IMR-90 (cell line): ENCODE measurements around the gene RORC. TPM values are rescaled to one million over a fixed set of nuclear protein-coding genes. Genes with fewer than 3 reads are reported as not detected.

Source experiments
- ATAC-seq: fragments of 200-7000 bp; cut with Tn5 transposase; 2 replicates; pipeline ENCODE4 v1.9.1; 2020; ENCODE audit warnings: low read depth, mild to moderate bottlenecking, moderate library complexity
- BruUV-seq: library from RNA; stranded (reverse); fragments of 400-500 nt; replicated peaks from 2 replicates; lab custom pipeline; 2021; lab: Mats Ljungman, UMichigan
- CTCF ChIA-PET: fragments of 300-600 bp; formaldehyde crosslinking; extraction: SDS; loops from one replicate; lab custom pipeline; 2021; ENCODE audit warnings: antibody characterized with exemption; lab: Yijun Ruan, JAX
- POLR2A ChIA-PET: fragments of 300-600 bp; sonication (Branson Sonifier 250); formaldehyde crosslinking; loops from one replicate; lab custom pipeline; 2022; ENCODE audit warnings: antibody characterized with exemption; ENCODE audit not compliant: unreplicated experiment; lab: Charles Lee
- DNase-seq: peaks from one replicate; pipeline ENCODE4 v3.0.0; 2013
- H2AFZ ChIP-seq: replicated peaks from 2 replicates; pipeline ENCODE3; 2013; ENCODE audit warnings: low read length, mild to moderate bottlenecking; ENCODE audit not compliant: poor library complexity
- H2AK5ac ChIP-seq: 2 replicates; pipeline ENCODE4 v1.6.1; 2013; ENCODE audit warnings: low read depth, low read length, inconsistent platforms
- H2AK9ac ChIP-seq: replicated peaks from 2 replicates; pipeline ENCODE3; 2013; ENCODE audit warnings: mild to moderate bottlenecking, low read depth, low read length, moderate library complexity; ENCODE audit not compliant: poor library complexity
- H2BK120ac ChIP-seq: 2 replicates; pipeline ENCODE4 v1.6.1; 2013; ENCODE audit warnings: low read depth, low read length, inconsistent platforms
- H2BK15ac ChIP-seq: 3 replicates; pipeline ENCODE4 v1.6.1; 2013; ENCODE audit warnings: low read depth, low read length, inconsistent platforms
- H2BK20ac ChIP-seq: 2 replicates; pipeline ENCODE4 v1.6.1; 2013; ENCODE audit warnings: low read depth, mild to moderate bottlenecking, inconsistent platforms, low read length, moderate library complexity
- H2BK5ac ChIP-seq: 2 replicates; pipeline ENCODE4 v1.6.1; 2013; ENCODE audit warnings: mild to moderate bottlenecking, low read depth, low read length, inconsistent platforms; ENCODE audit not compliant: poor library complexity, severe bottlenecking
- H3K14ac ChIP-seq: replicated peaks from 2 replicates; pipeline ENCODE4 v1.6.1; 2013; ENCODE audit warnings: low read depth, low read length, inconsistent platforms
- H3K18ac ChIP-seq: 2 replicates; pipeline ENCODE4 v1.6.1; 2013; ENCODE audit warnings: low read depth, low read length, control low read depth
- H3K23ac ChIP-seq: 2 replicates; pipeline ENCODE4 v1.6.1; 2013; ENCODE audit warnings: low read depth, low read length, inconsistent platforms
- H3K27ac ChIP-seq: 2 replicates; pipeline ENCODE4 v1.5.1; 2013; ENCODE audit warnings: mild to moderate bottlenecking, control low read depth, low read length; ENCODE audit not compliant: insufficient read depth
- H3K27me3 ChIP-seq: 2 replicates; pipeline ENCODE4 v1.6.1; 2013; ENCODE audit warnings: low read length; ENCODE audit not compliant: control insufficient read depth, insufficient read depth
- H3K36me3 ChIP-seq: 2 replicates; pipeline ENCODE4 v1.6.1; 2013; ENCODE audit warnings: low read length, mixed read lengths; ENCODE audit not compliant: control insufficient read depth, insufficient read depth
- H3K4ac ChIP-seq: 2 replicates; pipeline ENCODE4 v1.6.1; 2013; ENCODE audit warnings: low read depth, low read length, inconsistent platforms
- H3K4me1 ChIP-seq: 2 replicates; pipeline ENCODE4 v1.6.1; 2013; ENCODE audit warnings: low read length, mixed read lengths; ENCODE audit not compliant: control insufficient read depth, insufficient read depth
- H3K4me2 ChIP-seq: 2 replicates; pipeline ENCODE4 v1.6.1; 2013; ENCODE audit warnings: low read depth, mild to moderate bottlenecking, control low read depth, low read length, moderate library complexity
- H3K4me3 ChIP-seq: 2 replicates; pipeline ENCODE4 v1.5.1; 2013; ENCODE audit warnings: low read depth, mild to moderate bottlenecking, control low read depth, low read length, moderate library complexity; ENCODE audit not compliant: insufficient read depth
- H3K56ac ChIP-seq: 2 replicates; pipeline ENCODE4 v1.6.1; 2013; ENCODE audit warnings: low read length, inconsistent platforms; ENCODE audit not compliant: insufficient read depth; ENCODE audit errors: extremely low read depth
- H3K79me1 ChIP-seq, 2 experiments: 2 replicates each; pipeline ENCODE4 v1.6.1; 2013; ENCODE audit warnings: low read length in 2 of 2, inconsistent platforms in 1 of 2, low read depth in 1 of 2
- H3K9ac ChIP-seq: 2 replicates; pipeline ENCODE4 v1.6.1; 2013; ENCODE audit warnings: low read depth, low read length, control low read depth
- H3K9me1 ChIP-seq: 2 replicates; pipeline ENCODE4 v1.6.1; 2013; ENCODE audit warnings: low read length, inconsistent platforms; ENCODE audit not compliant: insufficient read depth
- H3K9me3 ChIP-seq: 2 replicates; pipeline ENCODE4 v1.6.1; 2013; ENCODE audit warnings: low read length; ENCODE audit not compliant: control insufficient read depth, insufficient read depth
- H4K20me1 ChIP-seq: 2 replicates; pipeline ENCODE4 v1.6.1; 2013; ENCODE audit warnings: low read length, inconsistent platforms; ENCODE audit not compliant: insufficient read depth
- H4K5ac ChIP-seq: 2 replicates; pipeline ENCODE4 v1.6.1; 2013; ENCODE audit warnings: mild to moderate bottlenecking, low read depth, low read length, control low read depth
- H4K8ac ChIP-seq, 2 experiments: 2 replicates each; pipeline ENCODE4 v1.6.1; 2013; ENCODE audit warnings: low read depth in 2 of 2, low read length in 2 of 2, control low read depth in 1 of 2, inconsistent platforms in 1 of 2
- H4K91ac ChIP-seq: 2 replicates; pipeline ENCODE4 v1.6.1; 2013; ENCODE audit warnings: low read depth, low read length, inconsistent platforms; ENCODE audit not compliant: insufficient read depth
- BHLHE40 ChIP-seq: fragments of 150-350 bp; IDR thresholded peaks from 2 replicates; pipeline ENCODE4 v1.6.1; 2016; ENCODE audit warnings: mild to moderate bottlenecking, low read depth, low read length
- CEBPB ChIP-seq: IDR thresholded peaks from 2 replicates; pipeline ENCODE4 v1.6.1; 2012; ENCODE audit warnings: low read depth, low read length, improper control_type of control experiment
- CHD1 ChIP-seq: IDR thresholded peaks from 2 replicates; pipeline ENCODE4 v1.6.1; 2012; ENCODE audit warnings: low read depth, low read length, improper control_type of control experiment
- CTCF ChIP-seq: conservative IDR thresholded peaks from 2 replicates; pipeline ENCODE4 v1.5.1; 2012; ENCODE audit warnings: mild to moderate bottlenecking, low read depth, low read length, improper control_type of control experiment
- ELK1 ChIP-seq: fragments of 150-350 bp; IDR thresholded peaks from 2 replicates; pipeline ENCODE4 v1.6.1; 2016; ENCODE audit warnings: low read depth, mild to moderate bottlenecking, low read length, moderate library complexity, borderline replicate concordance
- FOS ChIP-seq: fragments of 150-350 bp; IDR thresholded peaks from 2 replicates; pipeline ENCODE4 v1.6.1; 2016; ENCODE audit warnings: low read depth, low read length
- MAFK ChIP-seq: IDR thresholded peaks from 2 replicates; pipeline ENCODE4 v1.6.1; 2012; ENCODE audit warnings: low read depth, low read length, improper control_type of control experiment
- MAZ ChIP-seq: IDR thresholded peaks from 2 replicates; pipeline ENCODE4 v1.6.1; 2012; ENCODE audit warnings: low read depth, mild to moderate bottlenecking, low read length, improper control_type of control experiment, moderate library complexity, borderline replicate concordance
- MXI1 ChIP-seq: IDR thresholded peaks from 2 replicates; pipeline ENCODE4 v1.6.1; 2012; ENCODE audit warnings: low read depth, mild to moderate bottlenecking, low read length, moderate library complexity, borderline replicate concordance
- NFE2L2 ChIP-seq: fragments of 150-350 bp; IDR thresholded peaks from 2 replicates; pipeline ENCODE4 v1.6.1; 2016; ENCODE audit warnings: low read depth, mild to moderate bottlenecking, low read length
- POLR2A ChIP-seq: IDR thresholded peaks from 2 replicates; pipeline ENCODE4 v1.6.1; 2012; ENCODE audit warnings: mild to moderate bottlenecking, low read depth, low read length
- RAD21 ChIP-seq: IDR thresholded peaks from 2 replicates; pipeline ENCODE4 v1.6.1; 2012; ENCODE audit warnings: low read length, improper control_type of control experiment
- RCOR1 ChIP-seq: IDR thresholded peaks from 2 replicates; pipeline ENCODE4 v1.6.1; 2012; ENCODE audit warnings: mild to moderate bottlenecking, low read length, improper control_type of control experiment; ENCODE audit not compliant: insufficient replicate concordance
- RFX5 ChIP-seq: IDR thresholded peaks from 2 replicates; pipeline ENCODE4 v1.8.0; 2012; ENCODE audit warnings: low read depth, mild to moderate bottlenecking, low read length, moderate library complexity
- SMC3 ChIP-seq: fragments of 150-350 bp; IDR thresholded peaks from 2 replicates; pipeline ENCODE4 v1.6.1; 2016; ENCODE audit warnings: low read depth, mild to moderate bottlenecking, antibody characterized with exemption, low read length, moderate library complexity
- USF2 ChIP-seq: fragments of 150-350 bp; IDR thresholded peaks from 2 replicates; pipeline ENCODE4 v1.6.1; 2017; ENCODE audit warnings: mild to moderate bottlenecking, antibody characterized with exemption, low read length, low read depth
- WGBS, 2 experiments: methylation state at CpG; one replicate each; pipeline versions ENCODE4 v1.1.5 to v1.1.7; 2013; ENCODE audit warnings: missing lambda C conversion rate in 2 of 2; ENCODE audit not compliant: insufficient read length in 1 of 2; ENCODE audit errors: extremely low coverage in 2 of 2; 5-methylcytosine and 5-hydroxymethylcytosine counted together
- dilution Hi-C: fragments of 300-500 bp; cut with HindIII; formaldehyde crosslinking; loops from one replicate; pipeline ENCODE4 v1.14.3; 2018; ENCODE audit warnings: low sequenced_read_pairs; ENCODE audit not compliant: unreplicated experiment
- in situ Hi-C: fragments of 300-500 bp; cut with MboI; formaldehyde crosslinking; loops from 3 replicates; pipeline ENCODE4 v1.14.3; 2019; ENCODE audit warnings: low sequenced_read_pairs, inconsistent platforms, mixed read lengths
- intact Hi-C: fragments of 100-400 bp; cut with micrococcal nuclease; formaldehyde crosslinking; loops from 2 replicates; pipeline ENCODE4 v1.10.0; 2022
- polyA plus RNA-seq, 3 experiments: library from polyadenylated mRNA; depleted of rRNA; stranded (reverse); fragments of >200 nt; gene quantifications; 2 replicates each; pipeline ENCODE4 v1.2.3, GENCODE V29; 2012; ENCODE audit warnings: low replicate concordance in 1 of 3
- total RNA-seq: library from RNA; depleted of rRNA; stranded (reverse); fragments of >200 nt; gene quantifications from 2 replicates; pipeline ENCODE4 v1.2.3, GENCODE V29; 2012

Gene RORC
- total and polyA plus RNA-seq, 2 of the 4 experiments (the other 2 are of a cell fraction) = not detected

GRCh38 chr1:151853411-151853943, 21.9 kb upstream of the RORC start, which contains the start of gene THEM5:
Gene THEM5, minus strand, starts transcription at chr1:151853712. Its CDS starts 147 bp downstream, at chr1:151853565.
- Histone ChIP-seq H4K5ac (no peak within 1 kb of the TSS), H2BK15ac (no peak within 1 kb of the TSS), H3K4me3 (no peak within 1 kb of the TSS), H3K27ac (no peak within 1 kb of the TSS), H3K9me1 (no peaks in the 10 kb centered on the region; the same call in 1 of the 2 replicates), H2AFZ (no peak within 1 kb of the TSS), H2BK120ac (no peak within 1 kb of the TSS), H3K56ac (no peak within 1 kb of the TSS), H2BK5ac (no peak within 1 kb of the TSS), H3K14ac (no peak within 1 kb of the TSS), H3K23ac (no peak within 1 kb of the TSS), H3K36me3 (no peaks in the 10 kb centered on the region), H3K4me1 (peaks cover 1% of the 10 kb centered on the region; the same call in 1 of the 2 replicates), H3K9me3 (no peaks in the 10 kb centered on the region), H3K4me2 (no peak within 1 kb of the TSS), H3K79me1 (no peaks in the 10 kb centered on the region), H4K91ac (no peak within 1 kb of the TSS), H4K8ac (no peak within 1 kb of the TSS), H2BK20ac (no peak within 1 kb of the TSS), H2AK5ac (no peak within 1 kb of the TSS), H3K9ac (no peak within 1 kb of the TSS), H3K18ac (no peak within 1 kb of the TSS), H4K20me1 (no peaks in the 10 kb centered on the region), H2AK9ac (no peak within 1 kb of the TSS), H3K4ac (no peak within 1 kb of the TSS), H3K27me3 (peaks cover 44% of the 10 kb centered on the region)
- dilution Hi-C loops = no loop called here
- no CpG with 5 or more reads among the region's 5 CpGs for WGBS, 2 experiments
- ATAC-seq (no peak), DNase-seq (no peak)
- no TSS peak for BruUV-seq
- POLR2A ChIA-PET = no interaction called here
- in situ Hi-C loops = no loop called here
- CTCF ChIA-PET = interaction anchor here (0.6 kb wide), 1 partner anchor 572 kb away, joined by 4 read pairs; no protein-coding TSS in a partner anchor
- intact Hi-C loops = no loop called here
- TF ChIP-seq RAD21 (no peak), MAZ (no peak), CEBPB (no peak), MXI1 (no peak), RFX5 (no peak), MAFK (no peak), RCOR1 (no peak), BHLHE40 (no peak), FOS (no peak), USF2 (no peak), CTCF (no peak), ELK1 (no peak), SMC3 (no peak), NFE2L2 (no peak), POLR2A (no peak), CHD1 (no peak)
